ENCODE data around the gene GLRX. TPM values are rescaled to one million over a fixed set of nuclear protein-coding genes. Genes with fewer than 3 reads are reported as not detected.

Gene GLRX
- total RNA-seq, 1 donor from 2014 or later = 32.8 TPM

DNA sequence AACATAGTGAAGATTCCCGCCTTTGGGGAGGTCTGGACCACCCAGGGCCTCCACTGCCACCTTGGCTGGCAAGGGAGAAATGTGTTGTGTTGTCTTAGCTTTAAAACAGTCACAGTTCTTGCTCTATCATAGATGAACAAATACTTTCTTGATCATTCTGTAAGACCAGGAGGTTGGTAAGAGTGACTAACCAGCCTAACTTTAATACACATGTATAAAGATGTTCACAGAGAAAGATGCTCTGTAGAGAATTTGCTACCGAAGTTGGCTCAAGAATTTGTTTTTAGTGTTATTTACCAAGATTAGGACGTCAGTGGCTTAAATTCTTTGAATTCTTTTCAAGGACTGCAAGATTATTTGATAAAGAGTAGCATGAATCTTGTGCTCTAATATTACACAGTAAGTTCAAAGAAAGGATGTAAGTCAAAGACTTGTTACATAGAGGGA is 28.4 kb downstream of the GLRX start:
- Mint-ChIP-seq H3K4me3 (ENCODE audit: unreplicated experiment) (no peak overlapping the region), H3K9me3 (ENCODE audit: unreplicated experiment) (no peaks in the 10 kb centered on the region), H3K27ac (ENCODE audit: unreplicated experiment) (no peak overlapping the region), H3K27me3 (ENCODE audit: unreplicated experiment) (no peaks in the 10 kb centered on the region), H3K36me3 (ENCODE audit: unreplicated experiment) (peaks cover 66% of the 10 kb centered on the region), H3K4me1 (ENCODE audit: unreplicated experiment) (no peaks in the 10 kb centered on the region)
- TF ChIP-seq, protein P1, sequence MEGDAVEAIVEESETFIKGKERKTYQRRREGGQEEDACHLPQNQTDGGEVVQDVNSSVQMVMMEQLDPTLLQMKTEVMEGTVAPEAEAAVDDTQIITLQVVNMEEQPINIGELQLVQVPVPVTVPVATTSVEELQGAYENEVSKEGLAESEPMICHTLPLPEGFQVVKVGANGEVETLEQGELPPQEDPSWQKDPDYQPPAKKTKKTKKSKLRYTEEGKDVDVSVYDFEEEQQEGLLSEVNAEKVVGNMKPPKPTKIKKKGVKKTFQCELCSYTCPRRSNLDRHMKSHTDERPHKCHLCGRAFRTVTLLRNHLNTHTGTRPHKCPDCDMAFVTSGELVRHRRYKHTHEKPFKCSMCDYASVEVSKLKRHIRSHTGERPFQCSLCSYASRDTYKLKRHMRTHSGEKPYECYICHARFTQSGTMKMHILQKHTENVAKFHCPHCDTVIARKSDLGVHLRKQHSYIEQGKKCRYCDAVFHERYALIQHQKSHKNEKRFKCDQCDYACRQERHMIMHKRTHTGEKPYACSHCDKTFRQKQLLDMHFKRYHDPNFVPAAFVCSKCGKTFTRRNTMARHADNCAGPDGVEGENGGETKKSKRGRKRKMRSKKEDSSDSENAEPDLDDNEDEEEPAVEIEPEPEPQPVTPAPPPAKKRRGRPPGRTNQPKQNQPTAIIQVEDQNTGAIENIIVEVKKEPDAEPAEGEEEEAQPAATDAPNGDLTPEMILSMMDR (IDR thresholded peaks at IDR 0.05) = no peak
- DNase-seq (ENCODE audit: extremely low spot score, unreplicated experiment) = no peak

DNA sequence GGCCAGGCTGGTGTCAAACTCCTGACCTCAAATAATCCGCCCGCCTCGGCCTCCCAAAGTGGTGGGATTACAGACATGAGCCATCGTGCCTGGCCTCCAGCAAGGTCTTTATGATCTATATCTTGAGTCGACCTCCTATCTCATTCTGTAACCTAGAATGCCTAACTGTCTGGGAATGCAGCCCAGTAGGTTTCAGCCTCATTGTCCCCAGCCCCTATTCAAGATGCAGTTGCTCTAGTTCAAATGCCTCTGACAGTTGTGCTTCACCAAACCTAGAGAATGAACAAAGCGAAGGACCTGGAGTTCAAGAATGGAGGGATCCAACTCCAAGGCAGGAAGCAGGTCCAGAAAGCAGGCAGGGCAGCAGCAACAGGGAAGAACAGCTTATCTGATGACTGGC is 30.8 kb downstream of the GLRX start:
- Mint-ChIP-seq H3K9me3 (ENCODE audit: unreplicated experiment) (no peaks in the 10 kb centered on the region), H3K4me3 (ENCODE audit: unreplicated experiment) (no peak overlapping the region), H3K27ac (ENCODE audit: unreplicated experiment) (peak overlapping the region; percentile 34), H3K4me1 (ENCODE audit: unreplicated experiment) (peaks cover 1% of the 10 kb centered on the region), H3K27me3 (ENCODE audit: unreplicated experiment) (no peaks in the 10 kb centered on the region), H3K36me3 (ENCODE audit: unreplicated experiment) (peaks cover 68% of the 10 kb centered on the region)
- TF ChIP-seq, protein P1 (IDR thresholded peaks at IDR 0.05) = no peak
- no peak for DNase-seq (ENCODE audit: extremely low spot score, unreplicated experiment)

DNA sequence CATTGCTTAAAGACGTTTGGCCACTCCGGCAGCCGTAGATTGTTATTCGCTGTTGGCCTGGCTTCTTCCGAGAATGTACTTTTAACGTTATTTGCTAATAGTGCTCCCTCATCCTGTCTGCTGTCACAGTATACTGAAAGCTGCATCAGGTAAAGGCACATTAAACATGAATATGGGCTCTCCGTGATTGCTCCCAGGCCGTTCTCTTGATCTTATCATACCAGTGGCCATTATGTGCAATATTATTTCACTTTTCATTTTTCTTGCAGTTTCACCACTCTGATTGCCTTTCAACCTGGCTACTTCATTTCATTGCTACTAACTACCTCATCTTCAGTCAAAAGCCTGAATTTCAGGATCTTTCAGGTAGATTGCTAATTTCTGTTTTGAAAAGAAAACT is 34.0 kb downstream of the GLRX start:
- Mint-ChIP-seq H3K4me1 (ENCODE audit: unreplicated experiment) (peaks cover 5% of the 10 kb centered on the region), H3K9me3 (ENCODE audit: unreplicated experiment) (no peaks in the 10 kb centered on the region), H3K27ac (ENCODE audit: unreplicated experiment) (no peak overlapping the region), H3K4me3 (ENCODE audit: unreplicated experiment) (no peak overlapping the region), H3K27me3 (ENCODE audit: unreplicated experiment) (no peaks in the 10 kb centered on the region), H3K36me3 (ENCODE audit: unreplicated experiment) (peaks cover 72% of the 10 kb centered on the region)
- TF ChIP-seq, protein P1 (IDR thresholded peaks at IDR 0.05) = no peak
- no peak for DNase-seq (ENCODE audit: extremely low spot score, unreplicated experiment)

- Mint-ChIP-seq H3K36me3 (ENCODE audit: unreplicated experiment) (peaks cover 72% of the 10 kb centered on the region), H3K27me3 (ENCODE audit: unreplicated experiment) (no peaks in the 10 kb centered on the region), H3K9me3 (ENCODE audit: unreplicated experiment) (no peaks in the 10 kb centered on the region), H3K4me1 (ENCODE audit: unreplicated experiment) (peaks cover 5% of the 10 kb centered on the region), H3K27ac (ENCODE audit: unreplicated experiment) (no peak overlapping the region), H3K4me3 (ENCODE audit: unreplicated experiment) (no peak overlapping the region)
- TF ChIP-seq, protein P1 (IDR thresholded peaks at IDR 0.05) = no peak
- no peak for DNase-seq (ENCODE audit: extremely low spot score, unreplicated experiment)
Measured at GRCh38 chr5:95786821-95787418, 35.6 kb downstream of the GLRX start.

DNA sequence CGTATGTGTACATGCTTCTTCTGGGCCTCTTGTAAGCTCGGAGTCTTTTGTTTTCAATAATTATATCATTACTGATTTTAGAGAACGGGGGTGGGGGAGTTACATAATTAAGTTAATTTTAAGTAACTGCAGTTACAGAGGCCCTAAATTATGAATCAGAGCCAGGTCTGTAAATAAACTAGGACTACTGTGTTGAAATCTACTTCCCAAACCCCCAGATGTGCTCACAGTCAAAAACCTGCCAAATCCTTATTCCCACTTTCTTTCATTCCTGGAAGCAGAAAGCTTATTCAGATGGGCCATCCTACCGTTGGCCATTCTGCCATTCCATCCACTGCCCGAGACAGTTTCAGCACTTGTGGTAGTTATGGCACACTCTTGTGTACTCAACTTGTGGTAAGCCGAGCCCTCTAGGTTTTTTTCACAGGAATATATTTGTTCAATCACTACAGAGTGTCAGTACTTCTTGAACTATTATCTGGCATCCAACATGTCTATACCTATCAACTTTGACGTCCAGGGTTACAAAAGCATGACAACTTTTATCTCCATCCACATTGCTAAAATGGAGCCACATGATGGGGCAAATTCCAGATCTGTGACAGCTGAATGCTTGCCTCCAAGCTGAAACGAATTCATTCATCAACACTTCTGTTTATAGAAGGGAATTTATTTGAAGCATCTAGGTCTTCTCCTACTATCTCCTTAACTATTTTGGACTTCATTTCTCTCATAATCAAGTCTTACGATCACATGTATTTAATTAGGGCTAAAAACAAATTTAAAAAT is 37.8 kb downstream of the GLRX start:
- Mint-ChIP-seq H3K27ac (ENCODE audit: unreplicated experiment) (no peak overlapping the region), H3K4me1 (ENCODE audit: unreplicated experiment) (peaks cover 14% of the 10 kb centered on the region), H3K27me3 (ENCODE audit: unreplicated experiment) (no peaks in the 10 kb centered on the region)

More for the DNA sequence above, 37.8 kb downstream of the GLRX start:
- TF ChIP-seq, protein P1 (IDR thresholded peaks at IDR 0.05) = no peak
- Mint-ChIP-seq H3K4me3 (ENCODE audit: unreplicated experiment) (no peak overlapping the region), H3K9me3 (ENCODE audit: unreplicated experiment) (no peaks in the 10 kb centered on the region), H3K36me3 (ENCODE audit: unreplicated experiment) (peaks cover 65% of the 10 kb centered on the region)
- no peak for DNase-seq (ENCODE audit: extremely low spot score, unreplicated experiment)

All from osteocyte (in vitro differentiated cells).